ENCODE data around the gene FBRS. TPM values are rescaled to one million over a fixed set of nuclear protein-coding genes. Genes with fewer than 3 reads are reported as not detected.

The FBRS gene
- total RNA-seq, 2 donors from 2014 or later = 39.3 to 160 TPM

GRCh38 chr16:30669903-30670824 lies 11.9 kb downstream of the FBRS start:
- DNase-seq (ENCODE audit: low spot score) = no peak
- H3K9me3 ChIP-seq = no peaks in the 10 kb centered on the region
- H3K4me1 ChIP-seq (ENCODE audit: control insufficient read depth in 1 of 2, low read depth in 2 of 2) = no peaks in the 10 kb centered on the region
- no peaks in the 10 kb centered on the region for H3K27me3 ChIP-seq (replicated peaks; ENCODE audit: insufficient read depth)
- ATAC-seq (ENCODE audit: insufficient number of reproducible peaks, low FRiP score, low read depth) = no peak
- H3K4me3 ChIP-seq = no peak overlapping the region
- H3K27ac ChIP-seq = no peak overlapping the region
- no peak for TF ChIP-seq CTCF (IDR thresholded peaks at IDR 0.05)
- peaks cover 53% of the 10 kb centered on the region for H3K36me3 ChIP-seq

- Histone ChIP-seq H3K27me3 (replicated peaks; ENCODE audit: insufficient read depth) (no peaks in the 10 kb centered on the region), H3K4me1 (ENCODE audit: control insufficient read depth in 1 of 2, low read depth in 2 of 2) (no peaks in the 10 kb centered on the region)
These were observed 16.9 kb downstream of the FBRS start for GRCh38 chr16:30675143-30675542.

GRCh38 chr16:30677931-30678585 lies 19.8 kb downstream of the FBRS start:
- ATAC-seq (ENCODE audit: insufficient number of reproducible peaks, low FRiP score, low read depth) (no peak), DNase-seq (ENCODE audit: low spot score) (no peak)
- Histone ChIP-seq H3K36me3 (no peaks in the 10 kb centered on the region), H3K4me3 (no peak overlapping the region), H3K27me3 (replicated peaks; ENCODE audit: insufficient read depth) (no peaks in the 10 kb centered on the region), H3K9me3 (no peaks in the 10 kb centered on the region), H3K4me1 (ENCODE audit: control insufficient read depth in 1 of 2, low read depth in 2 of 2) (no peaks in the 10 kb centered on the region), H3K27ac (no peak overlapping the region)
- TF ChIP-seq CTCF (IDR thresholded peaks at IDR 0.05) = no peak

More at GRCh38 chr16:30675143-30675542, 16.9 kb downstream of the FBRS start:
- no peak overlapping the region for H3K27ac ChIP-seq
- H3K4me3 ChIP-seq = no peak overlapping the region
- peaks cover 4% of the 10 kb centered on the region for H3K36me3 ChIP-seq
- no peaks in the 10 kb centered on the region for H3K9me3 ChIP-seq
- TF ChIP-seq CTCF (IDR thresholded peaks at IDR 0.05) = no peak
- ATAC-seq (ENCODE audit: insufficient number of reproducible peaks, low FRiP score, low read depth) (no peak), DNase-seq (ENCODE audit: low spot score) (no peak)

- no peaks in the 10 kb centered on the region for H3K36me3 ChIP-seq
- no peak overlapping the region for H3K4me3 ChIP-seq
- H3K4me1 ChIP-seq (ENCODE audit: control insufficient read depth in 1 of 2, low read depth in 2 of 2) = no peaks in the 10 kb centered on the region
- ATAC-seq (ENCODE audit: insufficient number of reproducible peaks, low FRiP score, low read depth) (no peak), DNase-seq (ENCODE audit: low spot score) (no peak)
- H3K27me3 ChIP-seq (replicated peaks; ENCODE audit: insufficient read depth) = no peaks in the 10 kb centered on the region
- H3K9me3 ChIP-seq = no peaks in the 10 kb centered on the region
- TF ChIP-seq CTCF (IDR thresholded peaks at IDR 0.05) = no peak
- H3K27ac ChIP-seq = no peak overlapping the region
These were observed 20.3 kb downstream of the FBRS start for GRCh38 chr16:30678586-30678970.

- H3K36me3 ChIP-seq = no peaks in the 10 kb centered on the region
- no peaks in the 10 kb centered on the region for H3K9me3 ChIP-seq
- ATAC-seq (ENCODE audit: insufficient number of reproducible peaks, low FRiP score, low read depth) (no peak), DNase-seq (ENCODE audit: low spot score) (no peak)
- H3K27ac ChIP-seq = no peak overlapping the region
- H3K4me1 ChIP-seq (ENCODE audit: control insufficient read depth in 1 of 2, low read depth in 2 of 2) = no peaks in the 10 kb centered on the region
- no peak for TF ChIP-seq CTCF (IDR thresholded peaks at IDR 0.05)
- H3K4me3 ChIP-seq = no peak overlapping the region
- H3K27me3 ChIP-seq (replicated peaks; ENCODE audit: insufficient read depth) = no peaks in the 10 kb centered on the region
These were observed 22.1 kb downstream of the FBRS start for GRCh38 chr16:30680326-30680725.

Data from thoracic aorta (tissue), 2 donors.